ENCODE data around the gene RAMACL.
A peak's percentile ranks its signal among the peaks of the same experiment; 100 is the strongest.
"Not testable (repeated sequence)": the region's sequence is repeated elsewhere in the genome, so short reads cannot be mapped to it uniquely, and the experiment has no call there.

The RAMACL gene

GRCh38 chr6:166587631-166588413, 1.3 kb upstream of the RAMACL start:
- Mint-ChIP-seq H3K9me3 (no peaks in the 10 kb centered on the region), H3K4me1 (no peaks in the 10 kb centered on the region), H3K36me3 (ENCODE audit: insufficient read depth) (no peaks in the 10 kb centered on the region), H3K27ac (ENCODE audit: low read depth) (no peak overlapping the region), H3K4me3 (no peak overlapping the region), H3K27me3 (peaks cover 10% of the 10 kb centered on the region)
- DNase-seq (ENCODE audit: low spot score in 2 of 2) (no peak), ATAC-seq (replicated peaks; ENCODE audit: extremely low read depth, poor library complexity, severe bottlenecking) (peak; percentile 25)

- H3K27ac Mint-ChIP-seq (ENCODE audit: low read depth): no peak overlapping the region
- no peaks in the 10 kb centered on the region for H3K9me3 Mint-ChIP-seq
- H3K4me3 Mint-ChIP-seq: no peak overlapping the region
- no peaks in the 10 kb centered on the region for H3K36me3 Mint-ChIP-seq (ENCODE audit: insufficient read depth)
- no peak for ATAC-seq (replicated peaks; ENCODE audit: extremely low read depth, poor library complexity, severe bottlenecking)
- H3K27me3 Mint-ChIP-seq: peaks cover 7% of the 10 kb centered on the region
- DNase-seq (ENCODE audit: low spot score in 2 of 2): no peak
- no peaks in the 10 kb centered on the region for H3K4me1 Mint-ChIP-seq
These were observed 1.5 kb downstream of the RAMACL start for GRCh38 chr6:166584853-166585429.

- Mint-ChIP-seq H3K9me3 (no peaks in the 10 kb centered on the region), H3K4me1 (no peaks in the 10 kb centered on the region), H3K27me3 (no peaks in the 10 kb centered on the region), H3K4me3 (no peak overlapping the region), H3K36me3 (ENCODE audit: insufficient read depth) (no peaks in the 10 kb centered on the region), H3K27ac (ENCODE audit: low read depth) (no peak overlapping the region)
- no peak for ATAC-seq (replicated peaks; ENCODE audit: extremely low read depth, poor library complexity, severe bottlenecking)
- no peak for DNase-seq (ENCODE audit: low spot score in 2 of 2)
These were observed 2.3 kb downstream of the RAMACL start for GRCh38 chr6:166584155-166584554.

GRCh38 chr6:166583230-166583965, 3.1 kb downstream of the RAMACL start:
- H3K27ac Mint-ChIP-seq (ENCODE audit: low read depth): no peak overlapping the region
- H3K4me3 Mint-ChIP-seq: no peak overlapping the region
- no peaks in the 10 kb centered on the region for H3K9me3 Mint-ChIP-seq

GRCh38 chr6:166582258-166582657, 4.2 kb downstream of the RAMACL start:
- Mint-ChIP-seq H3K4me1 (no peaks in the 10 kb centered on the region), H3K27ac (ENCODE audit: low read depth) (no peak overlapping the region), H3K27me3 (no peaks in the 10 kb centered on the region), H3K9me3 (no peaks in the 10 kb centered on the region), H3K4me3 (no peak overlapping the region), H3K36me3 (ENCODE audit: insufficient read depth) (no peaks in the 10 kb centered on the region)
- DNase-seq (ENCODE audit: low spot score in 2 of 2) (no peak), ATAC-seq (replicated peaks; ENCODE audit: extremely low read depth, poor library complexity, severe bottlenecking) (no peak)

More at GRCh38 chr6:166583230-166583965, 3.1 kb downstream of the RAMACL start:
- no peak for ATAC-seq (replicated peaks; ENCODE audit: extremely low read depth, poor library complexity, severe bottlenecking)
- no peak for DNase-seq (ENCODE audit: low spot score in 2 of 2)
- Mint-ChIP-seq H3K27me3 (no peaks in the 10 kb centered on the region), H3K36me3 (ENCODE audit: insufficient read depth) (no peaks in the 10 kb centered on the region), H3K4me1 (no peaks in the 10 kb centered on the region)

- DNase-seq (ENCODE audit: low spot score in 2 of 2); H3K27ac Mint-ChIP-seq (ENCODE audit: low read depth); H3K9me3 Mint-ChIP-seq; H3K4me3 Mint-ChIP-seq; H3K27me3 Mint-ChIP-seq; H3K36me3 Mint-ChIP-seq (ENCODE audit: insufficient read depth); ATAC-seq (replicated peaks; ENCODE audit: extremely low read depth, poor library complexity, severe bottlenecking); H3K4me1 Mint-ChIP-seq: not testable (repeated sequence)
These were observed 4.7 kb downstream of the RAMACL start for GRCh38 chr6:166581801-166582200.

GRCh38 chr6:166581091-166581511, 5.4 kb downstream of the RAMACL start:
- no peak for ATAC-seq (replicated peaks; ENCODE audit: extremely low read depth, poor library complexity, severe bottlenecking)

GRCh38 chr6:166580076-166581050, 6.1 kb downstream of the RAMACL start:
- Mint-ChIP-seq H3K4me3 (no peak overlapping the region), H3K4me1 (no peaks in the 10 kb centered on the region), H3K27ac (ENCODE audit: low read depth) (peak overlapping the region; percentile 49), H3K9me3 (peaks cover 7% of the 10 kb centered on the region), H3K27me3 (no peaks in the 10 kb centered on the region), H3K36me3 (ENCODE audit: insufficient read depth) (no peaks in the 10 kb centered on the region)
- ATAC-seq (replicated peaks; ENCODE audit: extremely low read depth, poor library complexity, severe bottlenecking): no peak
- DNase-seq (ENCODE audit: low spot score in 2 of 2): no peak

More at GRCh38 chr6:166581091-166581511, 5.4 kb downstream of the RAMACL start:
- no peak for DNase-seq (ENCODE audit: low spot score in 2 of 2)
- no peaks in the 10 kb centered on the region for H3K36me3 Mint-ChIP-seq (ENCODE audit: insufficient read depth)
- H3K27me3 Mint-ChIP-seq: no peaks in the 10 kb centered on the region
- H3K27ac Mint-ChIP-seq (ENCODE audit: low read depth): peak overlapping the region; percentile 49
- no peak overlapping the region for H3K4me3 Mint-ChIP-seq
- H3K4me1 Mint-ChIP-seq: no peaks in the 10 kb centered on the region
- peaks cover 5% of the 10 kb centered on the region for H3K9me3 Mint-ChIP-seq

- DNase-seq (ENCODE audit: low spot score in 2 of 2) (no peak), ATAC-seq (replicated peaks; ENCODE audit: extremely low read depth, poor library complexity, severe bottlenecking) (no peak)
- Mint-ChIP-seq H3K36me3 (ENCODE audit: insufficient read depth) (no peaks in the 10 kb centered on the region), H3K27me3 (no peaks in the 10 kb centered on the region), H3K4me3 (no peak overlapping the region), H3K4me1 (no peaks in the 10 kb centered on the region), H3K9me3 (peaks cover 7% of the 10 kb centered on the region), H3K27ac (ENCODE audit: low read depth) (no peak overlapping the region)
These were observed 7.1 kb downstream of the RAMACL start for GRCh38 chr6:166579237-166579850.

GRCh38 chr6:166578536-166579236, 7.8 kb downstream of the RAMACL start:
- Mint-ChIP-seq H3K27ac (ENCODE audit: low read depth) (no peak overlapping the region), H3K4me3 (no peak overlapping the region), H3K4me1 (no peaks in the 10 kb centered on the region), H3K9me3 (peaks cover 7% of the 10 kb centered on the region), H3K27me3 (no peaks in the 10 kb centered on the region), H3K36me3 (ENCODE audit: insufficient read depth) (no peaks in the 10 kb centered on the region)
- ATAC-seq (replicated peaks; ENCODE audit: extremely low read depth, poor library complexity, severe bottlenecking): no peak
- DNase-seq (ENCODE audit: low spot score in 2 of 2): no peak

GRCh38 chr6:166575205-166575604, 11.3 kb downstream of the RAMACL start:
- H3K27ac Mint-ChIP-seq (ENCODE audit: low read depth): no peak overlapping the region

More at GRCh38 chr6:166575205-166575604, 11.3 kb downstream of the RAMACL start:
- H3K27me3 Mint-ChIP-seq: peaks cover 9% of the 10 kb centered on the region
- H3K4me3 Mint-ChIP-seq: no peak overlapping the region
- H3K36me3 Mint-ChIP-seq (ENCODE audit: insufficient read depth): peaks cover 2% of the 10 kb centered on the region
- H3K9me3 Mint-ChIP-seq: peaks cover 7% of the 10 kb centered on the region
- ATAC-seq (replicated peaks; ENCODE audit: extremely low read depth, poor library complexity, severe bottlenecking): no peak
- peaks cover 10% of the 10 kb centered on the region for H3K4me1 Mint-ChIP-seq
- DNase-seq (ENCODE audit: low spot score in 2 of 2): no peak

Data from central memory CD8-positive, alpha-beta T cell (primary cell).